Prostate gland (tissue), 2 donors: ENCODE data around the gene NBPF14.
"Not testable (repeated sequence)": the region's sequence is repeated elsewhere in the genome, so short reads cannot be mapped to it uniquely, and the experiment has no call there.

ENCODE experiments used
- CTCF ChIP-seq, 4 experiments: fragments of 200-600 bp in 2 of 4; fragments of 450-650 bp in 2 of 4; sonication (generic) in 2 of 4; IDR thresholded peaks; 1 replicate in 3 of 4; 2 replicates in 1 of 4; pipeline ENCODE4 v1.5.1; 2016 to 2019; ENCODE audit warnings: antibody characterized with exemption in 4 of 4, mild to moderate bottlenecking in 2 of 4, moderate library complexity in 2 of 4
- POLR2AphosphoS5 ChIP-seq: sonication (generic); formaldehyde crosslinking; IDR thresholded peaks from one replicate; pipeline ENCODE4 v1.6.1; 2017; ENCODE audit warnings: antibody characterized with exemption

- not testable (repeated sequence) for TF ChIP-seq POLR2AphosphoS5; CTCF (IDR thresholded peaks at IDR 0.05)
Observed at GRCh38 chr1:148595360-148595759, 451 bp downstream of the NBPF14 start.
